GM21526 (cell line): ENCODE measurements around the gene ABCG1.
"Not testable (repeated sequence)": the region's sequence is repeated elsewhere in the genome, so short reads cannot be mapped to it uniquely, and the experiment has no call there.

Experiments used
- ATAC-seq: cut with Tn5 transposase; IDR thresholded peaks from one replicate; pipeline ENCODE4 v1.9.1; 2021; ENCODE audit warnings: moderate library complexity; ENCODE audit not compliant: unreplicated experiment, low FRiP score

Gene ABCG1

DNA sequence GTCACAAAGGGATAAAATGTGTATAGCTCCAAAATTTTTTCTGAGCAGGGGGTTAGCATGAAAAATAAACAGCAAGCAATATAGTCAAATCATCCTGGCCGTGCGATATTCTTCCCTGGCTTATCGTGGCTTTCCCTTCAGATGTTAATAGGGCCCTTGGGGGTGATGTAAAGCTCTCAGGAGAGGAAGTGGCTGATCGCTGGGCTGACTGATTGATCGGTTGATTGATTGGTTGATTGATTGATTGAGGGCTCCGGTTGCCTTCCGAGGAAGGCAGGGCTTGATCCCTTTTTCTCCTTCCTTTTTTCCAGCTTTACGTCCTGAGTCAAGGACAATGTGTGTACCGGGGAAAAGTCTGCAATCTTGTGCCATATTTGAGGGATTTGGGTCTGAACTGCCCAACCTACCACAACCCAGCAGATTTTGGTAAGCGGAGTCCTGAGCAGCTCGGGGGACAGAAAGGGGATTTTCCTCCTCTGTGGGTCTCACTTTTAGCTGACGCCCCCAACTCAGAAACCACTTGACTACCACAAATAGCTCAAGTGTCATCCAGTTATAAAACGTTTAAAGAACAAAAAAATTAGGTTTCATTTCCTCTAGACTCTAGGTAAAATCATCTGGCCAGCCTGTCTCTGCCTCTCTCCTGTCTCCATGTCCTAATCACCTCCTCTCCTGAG lies 66.8 kb downstream of the ABCG1 start:
- ATAC-seq = no peak

DNA sequence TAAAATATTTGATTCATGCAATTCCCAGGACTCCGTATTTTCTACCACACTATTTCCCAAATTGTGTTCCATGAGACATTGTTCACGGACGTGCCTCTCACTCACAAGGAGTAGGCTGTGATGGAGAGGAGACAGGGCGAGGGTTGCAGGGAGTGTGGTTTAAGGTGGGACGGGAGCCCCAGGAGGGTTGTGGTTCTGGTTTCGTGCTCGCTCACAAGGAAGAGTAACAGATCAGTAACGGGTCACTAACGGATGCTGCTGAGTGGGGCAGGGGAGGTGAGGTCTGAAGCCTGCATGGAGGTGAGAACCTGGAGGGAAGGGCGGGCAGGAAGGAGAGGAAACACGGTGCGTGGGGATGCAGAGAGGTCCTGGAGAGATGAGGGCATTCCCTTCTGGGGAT lies 67.5 kb downstream of the ABCG1 start:
- ATAC-seq = no peak

DNA sequence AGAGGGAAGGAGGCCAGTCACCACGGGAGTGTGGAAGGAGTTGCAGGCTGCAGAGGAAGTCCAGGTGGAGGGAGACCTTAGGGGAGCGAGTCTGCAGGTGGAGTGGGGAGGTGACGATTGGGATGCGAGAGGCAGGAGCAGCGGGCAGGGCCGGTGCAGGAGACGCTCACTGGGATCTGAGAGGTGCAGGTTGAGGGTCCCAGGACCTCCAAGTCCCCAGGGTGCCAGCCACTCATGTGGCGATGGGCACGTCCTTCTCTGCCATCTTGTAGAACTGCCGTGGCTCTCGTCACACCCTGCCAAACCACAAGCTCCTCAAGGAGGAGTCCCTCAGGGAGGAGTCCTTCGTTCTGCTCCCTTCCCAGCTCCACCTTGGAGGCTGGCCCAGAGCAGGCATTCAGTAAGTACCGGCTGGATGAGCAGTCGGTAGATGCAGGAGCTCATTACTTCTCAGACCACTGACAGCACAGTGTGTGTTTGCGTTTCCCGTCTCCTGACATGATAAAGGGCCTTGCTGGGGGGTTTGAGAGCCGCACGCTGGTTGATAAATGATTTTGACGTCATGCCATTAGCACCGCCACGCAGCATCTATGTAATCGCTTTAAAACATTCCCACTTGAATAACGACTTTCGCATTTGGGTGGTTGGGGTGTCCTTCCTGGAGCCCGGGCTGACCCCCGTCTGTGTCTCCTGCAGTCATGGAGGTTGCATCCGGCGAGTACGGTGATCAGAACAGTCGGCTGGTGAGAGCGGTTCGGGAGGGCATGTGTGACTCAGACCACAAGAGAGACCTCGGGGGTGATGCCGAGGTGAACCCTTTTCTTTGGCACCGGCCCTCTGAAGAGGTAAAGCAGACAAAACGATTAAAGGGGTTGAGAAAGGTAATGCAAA lies 68.5 kb downstream of the ABCG1 start:
- ATAC-seq = no peak

DNA sequence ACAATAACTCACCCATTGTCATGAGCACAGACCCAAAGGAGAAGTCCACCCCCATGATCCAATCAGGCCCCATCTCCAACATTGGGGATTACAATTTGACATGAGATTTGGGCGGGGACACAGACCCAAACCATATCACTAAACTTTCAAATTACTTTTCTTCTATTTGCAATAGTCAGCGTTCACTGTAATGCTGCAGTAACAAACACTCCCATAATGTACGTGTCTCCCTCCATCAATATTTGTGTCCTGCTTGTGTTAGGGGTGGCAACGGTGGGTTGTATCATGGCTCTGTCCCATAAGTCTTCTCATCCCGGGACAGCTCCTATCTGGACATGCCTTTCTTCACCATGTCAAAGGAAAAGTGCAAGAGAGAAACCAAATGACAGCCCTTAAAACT lies 70.0 kb downstream of the ABCG1 start:
- ATAC-seq = no peak

DNA sequence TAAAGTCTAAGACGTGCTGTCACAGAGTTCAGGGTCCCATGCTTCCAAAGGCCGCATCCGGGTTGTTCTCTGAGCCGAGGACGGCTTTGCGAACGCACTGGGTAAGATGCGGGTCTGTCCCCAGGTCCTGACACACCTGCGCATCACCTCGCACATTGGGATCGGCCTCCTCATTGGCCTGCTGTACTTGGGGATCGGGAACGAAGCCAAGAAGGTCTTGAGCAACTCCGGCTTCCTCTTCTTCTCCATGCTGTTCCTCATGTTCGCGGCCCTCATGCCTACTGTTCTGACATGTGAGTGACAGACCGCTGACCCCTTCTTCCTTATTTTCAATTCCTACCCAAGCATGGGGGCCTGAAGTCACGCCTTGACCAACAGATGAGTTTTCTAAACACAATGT lies 71.0 kb downstream of the ABCG1 start:
- ATAC-seq = no peak

DNA sequence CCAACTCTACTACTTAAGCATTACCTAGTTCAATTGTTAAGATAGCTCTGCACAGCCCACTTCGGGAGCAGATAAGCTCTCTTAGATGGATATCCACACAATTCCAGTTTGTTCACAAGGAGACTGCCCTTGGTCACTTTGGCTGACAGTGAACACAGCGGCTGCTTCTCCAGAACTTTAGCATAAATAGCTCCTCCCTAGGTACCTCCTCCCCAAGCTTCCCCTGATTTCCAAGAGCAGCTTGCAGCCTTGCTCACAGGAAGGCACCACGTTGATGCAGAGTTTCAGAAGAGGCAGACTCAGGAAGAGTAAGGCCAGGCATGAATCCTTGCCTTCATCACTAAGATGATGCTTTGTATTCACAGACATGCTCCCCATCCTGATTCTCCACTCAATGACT lies 71.6 kb downstream of the ABCG1 start:
- no peak for ATAC-seq

DNA sequence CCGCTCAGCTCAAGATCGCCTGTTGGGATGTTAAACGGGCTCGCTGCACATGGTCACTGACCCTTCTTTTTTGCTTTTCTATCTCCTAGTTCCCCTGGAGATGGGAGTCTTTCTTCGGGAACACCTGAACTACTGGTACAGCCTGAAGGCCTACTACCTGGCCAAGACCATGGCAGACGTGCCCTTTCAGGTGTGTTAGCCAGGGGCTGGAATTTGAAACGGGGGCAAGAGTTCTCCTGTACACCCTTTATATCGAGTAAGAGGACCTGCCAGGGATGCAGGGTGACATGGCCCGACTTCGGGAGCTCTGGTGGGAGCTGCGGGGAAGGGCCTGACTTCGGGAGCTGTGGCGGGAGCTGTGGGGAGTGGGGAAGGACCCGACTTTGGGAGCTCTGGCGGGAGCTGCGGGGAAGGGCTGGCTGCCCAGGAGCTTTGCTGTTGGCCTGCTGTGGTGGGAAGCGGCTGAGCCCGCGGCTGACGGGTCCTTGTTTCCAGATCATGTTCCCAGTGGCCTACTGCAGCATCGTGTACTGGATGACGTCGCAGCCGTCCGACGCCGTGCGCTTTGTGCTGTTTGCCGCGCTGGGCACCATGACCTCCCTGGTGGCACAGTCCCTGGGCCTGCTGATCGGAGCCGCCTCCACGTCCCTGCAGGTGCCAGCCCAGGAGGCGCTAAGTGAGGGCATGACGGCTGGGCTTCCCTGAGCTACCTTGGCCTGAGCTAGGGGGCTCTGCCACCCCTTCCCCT lies 72.2 kb downstream of the ABCG1 start:
- no peak for ATAC-seq

DNA sequence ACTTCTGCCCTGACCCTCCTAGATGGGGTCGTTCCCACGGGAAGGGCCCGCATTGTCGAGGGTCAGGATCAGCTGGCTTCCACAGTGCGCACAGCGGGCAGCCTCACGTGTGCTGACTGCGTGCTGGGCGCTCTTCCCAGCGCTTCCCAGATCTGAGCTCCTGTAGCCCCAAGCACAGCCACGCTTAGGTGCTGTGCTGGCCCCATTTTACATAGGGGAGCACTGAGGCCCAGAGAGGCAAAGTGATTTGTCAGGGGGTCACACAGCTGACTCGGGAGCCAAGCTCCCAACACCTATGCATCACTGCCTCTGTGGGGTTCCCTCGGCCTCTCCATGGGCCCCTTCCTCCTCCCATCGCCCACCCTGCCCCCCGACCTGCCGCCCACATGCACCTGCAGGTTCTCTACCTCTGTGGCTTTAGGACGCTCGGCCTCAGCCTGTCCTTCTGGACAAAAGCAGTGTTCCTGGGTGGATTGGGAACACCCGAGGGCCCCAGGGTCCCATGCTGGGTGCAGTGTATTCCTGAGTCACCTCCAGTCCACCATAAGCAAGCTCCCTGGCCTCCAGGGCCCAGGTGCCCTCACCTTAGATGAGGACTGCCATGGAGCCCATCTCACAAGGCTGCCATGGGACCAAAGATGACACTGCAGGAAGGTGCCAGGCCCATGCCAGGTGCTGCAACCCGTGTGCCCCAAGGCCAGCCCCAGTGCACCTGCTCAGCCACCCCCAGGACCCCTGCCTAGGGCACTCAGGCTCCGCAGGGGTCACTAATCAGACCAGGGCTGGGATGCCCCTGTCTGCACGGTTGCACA lies 73.0 kb downstream of the ABCG1 start:
- ATAC-seq = no peak

DNA sequence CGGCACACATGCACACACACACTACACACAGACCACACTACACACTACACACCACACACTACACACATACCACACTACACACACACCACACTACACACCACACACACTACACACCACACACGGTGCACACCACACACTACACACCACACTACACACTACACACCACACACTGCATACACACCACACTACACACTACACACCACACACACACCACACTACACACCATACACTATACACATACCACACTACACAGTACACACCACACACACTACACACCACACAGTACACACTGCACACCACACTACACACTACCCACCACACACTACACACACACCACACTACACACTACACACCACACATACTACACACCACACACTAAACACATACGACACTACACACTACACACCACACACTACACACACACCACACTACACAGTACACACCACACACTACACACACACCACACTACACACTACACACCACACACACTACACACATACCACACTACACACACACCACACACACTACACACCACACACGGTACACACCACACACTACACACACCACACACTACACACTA lies 73.7 kb downstream of the ABCG1 start:
- ATAC-seq = not testable (repeated sequence)

DNA sequence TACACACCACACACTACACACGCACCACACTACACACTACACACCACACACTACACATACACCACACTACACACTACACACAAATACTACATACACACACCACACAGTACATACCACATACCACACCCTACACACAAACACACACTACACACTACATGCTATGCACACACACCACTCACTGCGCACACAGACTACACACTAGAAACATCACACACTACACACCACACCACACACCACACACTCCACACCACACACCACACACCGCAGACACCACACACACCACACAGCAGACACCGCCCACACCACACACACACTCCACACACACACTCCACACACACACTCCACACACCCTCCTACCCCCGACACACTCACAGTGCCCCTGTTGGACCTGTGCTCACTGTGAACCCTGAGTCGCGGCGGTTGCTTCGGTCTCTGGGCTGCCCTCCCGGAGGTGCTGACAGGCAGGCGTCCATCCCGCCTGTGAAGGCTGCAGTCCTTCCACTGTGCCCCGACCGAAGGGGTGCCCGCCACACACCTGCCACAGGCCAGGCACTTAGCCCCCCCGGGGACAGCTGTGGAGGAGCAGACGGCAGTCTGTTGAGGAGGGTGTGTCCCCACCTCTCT lies 74.8 kb downstream of the ABCG1 start:
- no peak for ATAC-seq

DNA sequence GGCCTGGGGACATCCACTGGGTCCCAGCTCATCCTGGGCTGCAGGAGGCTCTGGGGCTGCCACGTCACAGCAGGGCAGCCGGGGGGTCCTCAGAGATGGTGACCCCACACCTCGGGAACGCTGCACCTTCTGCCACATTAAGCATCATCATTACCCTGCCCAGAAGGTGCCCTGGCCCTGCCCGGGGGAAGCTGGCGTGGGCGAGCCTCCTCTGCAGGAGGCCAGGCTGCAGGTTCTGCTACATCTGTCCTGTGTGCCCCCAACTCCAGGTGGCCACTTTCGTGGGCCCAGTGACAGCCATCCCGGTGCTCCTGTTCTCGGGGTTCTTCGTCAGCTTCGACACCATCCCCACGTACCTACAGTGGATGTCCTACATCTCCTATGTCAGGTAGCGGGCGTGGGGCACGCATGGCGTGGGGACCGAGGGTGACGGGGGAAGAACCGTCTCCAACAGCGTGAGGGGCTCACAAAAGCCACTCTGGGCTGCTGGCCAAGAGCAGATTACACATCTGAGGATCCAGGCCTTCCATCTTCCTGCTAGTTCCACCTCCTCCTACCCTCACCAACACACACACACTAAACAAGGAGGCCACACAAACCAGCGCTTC lies 75.4 kb downstream of the ABCG1 start:
- no peak for ATAC-seq

DNA sequence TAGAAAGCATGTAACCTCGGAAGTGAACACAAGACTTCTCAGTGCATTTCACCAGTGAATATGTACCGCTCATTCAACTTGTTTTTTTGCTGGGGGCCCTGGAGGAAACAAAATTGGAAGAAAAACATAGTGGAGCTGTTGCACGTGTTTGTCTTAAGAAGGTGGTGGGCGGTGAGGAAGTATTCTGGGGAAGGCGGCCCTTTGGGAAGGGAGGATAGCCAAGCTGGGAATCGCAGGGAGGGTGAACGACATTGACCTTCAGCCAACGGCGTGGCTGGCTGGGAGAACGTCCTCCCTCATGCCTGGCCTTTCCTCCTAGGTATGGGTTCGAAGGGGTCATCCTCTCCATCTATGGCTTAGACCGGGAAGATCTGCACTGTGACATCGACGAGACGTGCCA lies 76.9 kb downstream of the ABCG1 start:
- ATAC-seq = no peak

DNA sequence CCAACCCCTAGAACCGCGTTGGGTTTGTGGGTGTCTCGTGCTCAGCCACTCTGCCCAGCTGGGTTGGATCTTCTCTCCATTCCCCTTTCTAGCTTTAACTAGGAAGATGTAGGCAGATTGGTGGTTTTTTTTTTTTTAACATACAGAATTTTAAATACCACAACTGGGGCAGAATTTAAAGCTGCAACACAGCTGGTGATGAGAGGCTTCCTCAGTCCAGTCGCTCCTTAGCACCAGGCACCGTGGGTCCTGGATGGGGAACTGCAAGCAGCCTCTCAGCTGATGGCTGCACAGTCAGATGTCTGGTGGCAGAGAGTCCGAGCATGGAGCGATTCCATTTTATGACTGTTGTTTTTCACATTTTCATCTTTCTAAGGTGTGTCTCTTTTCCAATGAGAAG lies 77.6 kb downstream of the ABCG1 start:
- no peak for ATAC-seq

DNA sequence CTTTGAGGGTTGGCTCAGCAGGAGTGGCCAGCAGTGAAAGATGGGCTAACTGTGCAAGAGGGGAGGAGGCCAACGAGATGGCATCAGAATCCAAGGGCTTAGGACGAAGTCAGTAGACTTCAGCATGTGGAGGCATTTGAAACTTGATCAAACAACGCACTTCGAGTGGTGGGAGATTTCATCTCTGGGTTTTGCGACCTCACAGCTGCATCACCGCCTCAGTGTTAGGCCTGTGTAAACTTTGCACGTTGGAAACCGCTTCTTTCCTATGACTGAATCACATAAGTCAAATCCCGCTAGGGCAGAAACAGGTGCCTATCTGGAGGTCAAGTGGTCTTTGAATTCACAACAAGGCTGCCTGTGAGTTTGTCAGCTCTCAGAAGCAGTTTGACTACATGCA lies 78.4 kb downstream of the ABCG1 start:
- ATAC-seq = no peak

DNA sequence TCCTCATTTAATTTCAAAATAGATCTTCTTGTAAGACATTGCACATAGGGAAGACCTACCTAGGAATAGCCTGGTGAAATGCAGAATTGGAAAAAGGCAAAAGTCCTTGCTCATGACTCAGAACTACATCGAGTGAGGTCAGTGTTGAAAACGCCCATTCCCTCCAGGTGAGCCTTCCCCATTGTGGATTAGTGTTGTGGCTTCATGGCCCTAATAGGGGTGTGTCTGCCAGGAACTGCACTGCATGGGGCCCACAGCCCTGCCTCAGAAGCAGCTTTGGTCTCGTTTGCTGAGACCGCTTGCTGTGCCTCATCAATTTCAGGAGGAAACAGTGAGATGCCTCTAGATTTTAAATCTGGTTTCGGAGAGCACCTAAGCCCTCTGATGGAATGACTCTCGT lies 79.3 kb downstream of the ABCG1 start:
- ATAC-seq = no peak

DNA sequence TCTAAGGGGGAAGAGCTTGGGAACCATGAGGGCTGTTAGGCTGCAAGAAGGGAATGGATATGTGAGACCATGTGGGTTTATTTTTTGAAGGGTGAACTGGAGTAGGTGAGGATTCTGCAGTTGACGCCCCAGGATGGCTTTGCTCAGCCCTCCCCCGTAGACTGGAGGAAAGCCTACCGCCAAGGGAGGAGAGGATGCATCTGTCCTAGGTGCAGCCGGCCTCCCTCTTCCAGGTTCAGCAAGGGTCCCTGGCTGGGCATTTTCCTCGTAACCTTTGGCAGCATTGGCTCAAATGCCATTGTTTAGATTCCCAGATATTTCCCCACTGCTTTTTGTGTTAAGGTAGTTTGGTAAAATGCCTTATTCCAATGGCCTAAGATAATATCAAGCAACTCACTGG lies 79.7 kb downstream of the ABCG1 start:
- no peak for ATAC-seq

DNA sequence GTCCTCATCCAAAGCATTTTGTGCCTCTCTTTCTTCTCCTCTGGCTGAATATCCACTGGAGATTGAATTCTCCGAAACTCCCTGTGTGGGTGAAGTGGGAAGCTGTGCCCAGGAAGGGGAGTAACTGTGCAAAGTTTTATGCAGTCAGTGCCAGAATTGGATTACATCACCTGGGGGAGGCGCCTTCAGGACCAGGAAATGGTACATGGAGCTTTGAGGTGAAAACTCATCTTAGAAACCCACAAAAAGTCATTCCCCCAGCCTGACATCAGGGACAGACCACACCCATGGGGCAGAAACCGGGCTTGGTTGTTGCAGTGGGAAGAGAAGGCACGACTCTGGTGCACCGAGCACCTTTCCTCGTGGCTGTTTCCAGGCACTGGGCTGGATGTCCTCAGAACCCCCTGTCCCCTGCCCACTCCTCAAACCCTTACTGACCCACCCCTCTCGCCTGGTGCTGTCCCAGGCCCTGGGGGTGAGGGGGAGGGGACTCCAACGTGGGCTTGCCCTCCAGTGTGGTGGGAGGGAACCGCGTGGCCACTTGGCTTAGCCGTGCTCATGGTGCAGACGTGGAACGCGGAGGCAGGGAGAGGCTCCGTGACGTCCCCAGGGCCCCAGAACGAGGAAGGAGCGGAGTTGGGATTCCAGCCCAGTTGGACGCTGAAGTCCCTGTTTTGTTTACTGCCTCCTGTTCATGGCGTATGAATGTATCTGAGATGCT lies 80.5 kb downstream of the ABCG1 start:
- ATAC-seq = no peak

DNA sequence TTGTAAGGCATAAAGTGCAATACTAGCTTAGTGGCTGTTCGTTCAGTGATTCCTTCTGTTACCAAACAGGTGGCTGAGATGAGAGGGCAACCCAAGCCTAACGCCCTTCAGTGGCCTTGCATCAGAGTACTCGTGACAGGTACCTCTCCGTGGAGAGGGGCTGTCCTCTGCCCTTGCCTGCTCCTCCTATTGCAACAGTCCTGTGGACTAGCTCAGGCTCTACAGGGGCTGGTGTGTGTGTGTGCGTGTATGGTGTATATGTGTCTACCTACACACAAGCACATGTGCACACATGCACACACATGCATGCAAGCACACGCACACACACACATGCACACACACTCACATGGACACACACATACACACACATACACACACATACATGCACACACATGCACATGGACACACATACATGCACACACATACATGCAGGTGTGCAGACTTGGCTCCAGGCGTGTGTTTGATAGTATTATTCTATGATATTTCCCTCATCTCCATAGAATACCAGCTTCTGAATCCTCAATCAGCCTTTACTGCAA lies 81.2 kb downstream of the ABCG1 start:
- ATAC-seq = no peak
